ENCODE results near the gene SOX5. TPM values are rescaled to one million over a fixed set of nuclear protein-coding genes. Genes with fewer than 3 reads are reported as not detected.

SOX5 gene
- total and polyA plus RNA-seq, 2 of the 8 experiments (the other 6 are each of a cell fraction or from before 2014, with no cell fraction given) = 2.2 to 2.6 TPM

DNA sequence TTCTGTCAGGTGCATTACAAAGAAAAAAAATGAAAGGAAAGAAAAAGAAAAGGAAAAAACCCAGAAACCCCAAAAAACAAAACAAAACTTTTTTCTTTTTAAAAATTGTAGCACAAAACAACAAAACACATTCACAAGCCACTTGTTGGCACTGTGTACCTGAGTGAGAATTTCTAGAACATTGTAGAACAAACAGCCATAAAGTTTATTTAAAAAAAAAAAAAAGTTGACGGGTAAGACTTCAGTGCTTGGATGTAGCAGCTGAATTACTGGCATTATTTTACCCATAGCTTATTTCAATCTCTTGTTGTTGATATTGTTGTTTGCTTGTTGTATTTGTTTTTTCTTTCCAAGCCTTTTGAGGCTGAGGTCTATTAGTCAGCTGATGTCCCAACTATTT lies 415.8 kb downstream of the SOX5 start:
- no peaks in the 10 kb centered on the region for H3K36me3 ChIP-seq (ENCODE audit: control insufficient read depth in 2 of 4, insufficient read depth in 4 of 4, low read length in 3 of 4)
- peaks cover 0 to under 1% of the 10 kb centered on the region in 2 experiments; a peak in 1 of 4 replicates for H3K9me3 ChIP-seq (ENCODE audit: insufficient read depth in 2 of 2, low read depth in 1 of 2, low read length in 1 of 2)
- CTCF ChIA-PET (ENCODE audit: partially characterized antibody) = no interaction called here
- H3K14ac ChIP-seq (ENCODE audit: insufficient read length) = no peak overlapping the region
- H3K4me2 ChIP-seq (ENCODE audit: insufficient read depth in 1 of 2, low read depth in 2 of 2, low read length in 2 of 2) = no peak overlapping the region
- no peaks in the 10 kb centered on the region for H3K23me2 ChIP-seq (ENCODE audit: low read depth, low read length)
- H2AK5ac ChIP-seq (ENCODE audit: low read depth, low read length) = no peak overlapping the region
- no peak overlapping the region for H2BK20ac ChIP-seq (ENCODE audit: low read length)
- POLR2A ChIA-PET (ENCODE audit: partially characterized antibody) = no interaction called here
- H2AFZ ChIP-seq (ENCODE audit: low read length) = no peak overlapping the region
- no peak overlapping the region for H3K4me3 ChIP-seq (ENCODE audit: extremely low read depth in 1 of 4, insufficient read depth in 2 of 4, low read depth in 3 of 4, low read length in 4 of 4)
- no peak overlapping the region for H2BK120ac ChIP-seq (replicated peaks; ENCODE audit: low read depth, low read length)
- no peak overlapping the region for H4K8ac ChIP-seq (ENCODE audit: extremely low read depth, insufficient read depth, low read length)
- H3K23ac ChIP-seq (ENCODE audit: insufficient read length) = no peak overlapping the region
- 100% methylated on average over 1 of the region's 1 CpG; no CpG with 5 or more reads in 1 of the 2 experiments for WGBS, 2 experiments (ENCODE audit: extremely low coverage in 1 of 2, insufficient coverage in 1 of 2, insufficient read length in 1 of 2, insufficient replicate concordance in 2 of 2, low coverage in 1 of 2, low lambda C conversion rate in 2 of 2, missing lambda C conversion rate in 1 of 2)
- H2BK15ac ChIP-seq (ENCODE audit: low read length) = no peak overlapping the region
- H3K4ac ChIP-seq (replicated peaks; ENCODE audit: insufficient read length, low read depth, low read length) = no peak overlapping the region
- H3K9ac ChIP-seq (replicated peaks in 1 of 4; ENCODE audit: extremely low read depth in 1 of 4, low read depth in 3 of 4, low read length in 3 of 4) = no peak overlapping the region
- H3K79me2 ChIP-seq (ENCODE audit: control insufficient read depth in 1 of 2, insufficient read depth in 2 of 2, low read length in 2 of 2) = no peaks in the 10 kb centered on the region
- no peak for DNase-seq (ENCODE audit: low read depth in 1 of 2, low spot score in 2 of 2)
- H3K18ac ChIP-seq (ENCODE audit: extremely low read depth, low read length) = no peak overlapping the region
- H3K27me3 ChIP-seq (replicated peaks in 1 of 4; ENCODE audit: control insufficient read depth in 3 of 4, extremely low read depth in 1 of 4, insufficient read depth in 3 of 4, low read length in 3 of 4) = no peaks in the 10 kb centered on the region
- H4K5ac ChIP-seq (ENCODE audit: insufficient read length, low read depth, low read length) = no peak overlapping the region
- H4K91ac ChIP-seq (replicated peaks; ENCODE audit: insufficient read length, low read length) = no peak overlapping the region
- peak; percentile 60 for FAIRE-seq
- peaks cover 0 to 2% (median 0%) of the 10 kb centered on the region in 4 experiments; a peak in 2 of 7 replicates for H3K4me1 ChIP-seq (replicated peaks in 1 of 4; ENCODE audit: control insufficient read depth in 3 of 4, insufficient read depth in 4 of 4, low read length in 3 of 4)
- no peaks in the 10 kb centered on the region for H4K20me1 ChIP-seq (replicated peaks in 1 of 2; ENCODE audit: control insufficient read depth in 1 of 2, insufficient read depth in 2 of 2, low read length in 2 of 2)
- no peaks in the 10 kb centered on the region for H3K79me1 ChIP-seq (ENCODE audit: low read depth, low read length)
- H2BK5ac ChIP-seq (ENCODE audit: low read depth, low read length) = no peak overlapping the region
- no peak overlapping the region for H3K56ac ChIP-seq (replicated peaks; ENCODE audit: insufficient read length, low read depth, low read length)
- H2BK12ac ChIP-seq (ENCODE audit: low read depth, low read length) = no peak overlapping the region
- H3K27ac ChIP-seq (ENCODE audit: low read depth, low read length) = no peak overlapping the region
- TF ChIP-seq SP1 (IDR thresholded peaks at IDR 0.05; ENCODE audit: low read depth, low read length) (no peak), RFX5 (IDR thresholded peaks at IDR 0.05; ENCODE audit: borderline replicate concordance, low read depth, low read length) (no peak), NANOG (IDR thresholded peaks at IDR 0.05; ENCODE audit: insufficient read depth, low read depth, low read length, poor library complexity, severe bottlenecking) (no peak), SIX5 (IDR thresholded peaks at IDR 0.05; ENCODE audit: low read depth, low read length) (no peak), BCL11A (IDR thresholded peaks at IDR 0.05; ENCODE audit: low read depth in 2 of 2, low read length in 2 of 2) (no peak)
